ENCODE data around the gene IFT57. TPM values are rescaled to one million over a fixed set of nuclear protein-coding genes. Genes with fewer than 3 reads are reported as not detected.
A peak's percentile ranks its signal among the peaks of the same experiment; 100 is the strongest.
"Not testable (repeated sequence)": the region's sequence is repeated elsewhere in the genome, so short reads cannot be mapped to it uniquely, and the experiment has no call there.

IFT57 gene
- total RNA-seq, 1 donor from 2014 or later, result 41.7 TPM

DNA sequence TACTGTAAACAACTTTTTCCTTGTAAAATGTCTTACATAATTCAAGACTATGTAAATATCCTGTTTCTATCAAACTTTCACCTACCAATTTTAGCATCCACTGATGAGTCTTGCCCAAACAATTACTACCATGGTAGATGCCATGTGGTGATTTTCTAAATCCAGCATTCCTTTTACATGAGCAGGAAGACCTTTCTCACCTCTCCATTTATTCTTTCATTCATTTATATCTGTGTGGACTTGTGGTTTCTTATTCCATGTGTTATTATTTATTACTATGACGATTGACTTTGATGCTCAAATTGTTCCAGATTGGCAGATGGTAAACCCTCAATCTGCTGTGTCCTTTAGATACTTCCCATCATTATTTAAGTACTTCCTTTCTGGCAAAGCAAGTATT lies 62.4 kb downstream of the IFT57 start:
- DNase-seq (ENCODE audit: low read depth, low spot score), result peak; percentile 30

DNA sequence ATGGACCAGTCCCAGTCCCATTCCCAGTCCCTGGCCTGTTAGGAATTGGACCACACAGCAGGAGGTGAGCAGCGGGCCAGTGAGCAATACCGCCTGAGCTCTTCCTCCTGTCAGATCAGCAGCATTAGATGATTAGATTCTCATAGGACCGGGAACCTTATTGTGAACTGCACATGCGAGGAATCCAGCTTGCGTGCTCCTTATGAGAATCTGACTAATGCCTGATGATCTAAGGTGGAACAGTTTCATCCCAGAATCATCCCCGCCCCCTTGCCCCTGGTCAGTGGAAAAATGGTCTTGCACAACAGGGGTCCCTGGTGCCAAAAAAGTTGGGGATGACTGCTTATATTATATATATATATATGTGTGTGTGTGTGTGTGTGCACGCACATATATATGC lies 63.1 kb downstream of the IFT57 start:
- no peak for DNase-seq (ENCODE audit: low read depth, low spot score)

DNA sequence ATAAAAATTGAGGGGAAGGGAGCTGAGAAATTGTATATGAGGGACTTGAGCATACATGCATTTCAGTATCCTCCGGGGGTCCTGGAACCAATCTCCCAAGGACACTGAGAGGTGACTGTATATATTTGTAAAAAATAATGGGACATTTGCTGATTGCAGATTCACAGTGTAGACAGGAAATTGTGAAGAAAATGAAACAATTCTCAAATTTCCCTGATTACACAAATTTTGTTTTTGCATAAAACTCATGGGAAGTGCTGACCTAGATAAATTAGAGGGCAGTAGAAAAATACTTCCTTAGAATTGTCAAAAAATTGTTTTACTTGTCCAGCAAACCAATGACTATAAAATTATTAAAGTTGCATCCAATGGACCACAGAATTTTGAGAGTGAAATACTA lies 64.0 kb downstream of the IFT57 start:
- DNase-seq (ENCODE audit: low read depth, low spot score), result no peak

DNA sequence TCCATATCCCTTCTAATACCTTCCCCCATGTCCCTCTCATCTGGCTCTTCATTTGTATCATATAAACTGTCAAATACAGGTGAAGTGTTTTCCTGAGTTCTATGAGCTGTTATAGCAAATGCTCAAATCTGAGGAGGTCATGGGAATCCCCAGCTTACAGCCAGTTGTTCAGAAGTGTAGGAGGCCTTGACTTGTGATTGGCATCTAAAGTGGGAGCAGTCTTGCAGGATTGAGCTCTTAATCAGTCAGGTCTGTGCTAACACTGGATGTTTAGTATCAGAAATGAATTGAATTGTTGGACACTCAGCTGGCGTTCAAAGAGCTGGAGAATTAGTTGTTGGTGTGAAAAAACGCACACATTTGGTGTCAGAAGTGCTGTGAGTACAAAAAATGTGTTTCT lies 65.0 kb downstream of the IFT57 start:
- DNase-seq (ENCODE audit: low read depth, low spot score), result no peak

DNA sequence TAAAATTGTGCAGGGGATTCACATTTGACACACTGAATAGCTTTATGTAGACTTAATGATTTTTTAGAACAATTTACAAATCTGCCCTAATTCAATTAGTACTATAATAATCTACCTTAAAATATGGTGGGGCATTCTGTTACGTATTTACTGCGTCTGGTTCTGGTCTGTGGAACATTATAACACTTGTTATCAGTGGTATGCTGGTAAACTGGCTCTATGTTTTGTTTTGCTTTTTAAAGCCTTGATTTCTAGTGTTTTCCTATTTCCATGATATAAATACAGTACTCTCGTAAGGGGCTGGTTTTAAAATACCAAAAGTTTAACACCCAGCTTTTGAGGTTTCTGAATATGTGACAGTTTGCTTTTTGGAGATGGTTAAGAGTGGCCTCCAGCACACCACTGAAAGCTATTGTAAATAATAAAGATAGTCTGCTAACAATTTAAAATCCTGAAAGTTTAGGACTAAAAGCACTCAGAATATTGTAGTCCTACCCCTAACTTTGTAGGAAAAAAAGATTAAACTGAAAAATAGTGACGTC lies 65.8 kb downstream of the IFT57 start:
- no peak for DNase-seq (ENCODE audit: low read depth, low spot score)

DNA sequence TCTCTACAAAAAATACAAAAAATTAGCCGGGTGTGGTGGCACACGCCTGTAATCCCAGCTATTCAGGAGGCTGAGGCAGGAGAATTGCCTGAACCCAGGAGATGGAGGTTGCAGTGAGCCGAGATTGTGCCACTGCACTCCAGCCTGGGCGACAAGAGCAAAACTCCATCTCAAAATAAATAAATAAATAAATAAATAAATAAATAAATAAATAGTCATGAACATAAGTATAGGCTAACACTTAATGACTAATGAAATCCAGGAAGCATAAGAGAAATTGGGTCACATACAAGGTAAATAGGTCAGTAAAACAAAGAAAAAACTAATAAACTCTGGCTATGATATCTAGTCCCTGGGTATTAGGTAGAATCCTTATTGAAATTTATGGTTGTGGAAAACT lies 66.6 kb downstream of the IFT57 start:
- DNase-seq (ENCODE audit: low read depth, low spot score), result not testable (repeated sequence)

DNA sequence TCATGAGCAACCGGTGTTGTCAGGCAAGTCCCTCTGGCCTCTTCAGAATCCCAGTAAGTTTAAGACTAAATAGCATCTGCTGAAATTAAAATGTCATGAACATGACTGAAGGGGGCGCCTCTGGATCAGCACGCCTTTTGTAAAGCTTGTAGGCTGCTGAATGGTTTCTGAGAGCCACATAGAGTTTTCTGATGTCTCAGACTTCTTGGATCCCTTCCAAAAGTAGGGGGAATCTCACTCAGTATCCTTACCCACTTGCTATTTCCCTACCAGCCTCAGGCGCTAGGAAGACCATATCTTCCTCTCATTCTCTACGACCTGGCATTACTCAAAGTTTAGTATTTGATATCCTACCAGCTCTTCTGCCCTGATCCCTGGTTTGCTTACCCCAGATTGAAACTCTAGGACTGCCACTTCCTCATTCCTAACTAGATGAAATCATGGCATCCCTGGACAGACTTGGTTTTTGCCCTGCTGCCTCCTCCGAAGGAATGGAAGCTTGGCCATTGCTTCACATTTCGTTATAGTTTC lies 68.7 kb downstream of the IFT57 start:
- DNase-seq (ENCODE audit: low read depth, low spot score), result no peak

DNA sequence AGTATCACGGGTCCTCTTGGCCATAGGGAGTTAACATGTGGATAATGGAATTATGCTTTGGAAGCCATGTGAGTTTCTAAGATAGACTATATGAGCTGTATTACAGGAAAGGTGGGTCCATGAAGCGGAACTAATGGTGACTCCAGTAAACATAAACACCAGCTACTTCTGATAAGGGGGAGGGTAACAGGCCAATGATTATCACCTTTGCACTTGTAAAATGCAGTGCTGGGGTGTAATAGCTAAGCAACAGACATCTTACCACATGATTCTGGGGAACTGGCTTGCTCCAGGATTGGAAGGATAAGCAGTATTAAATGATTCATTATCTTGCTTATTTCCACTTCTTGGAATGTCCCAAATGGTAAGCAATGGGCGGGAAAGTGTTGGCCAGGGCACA lies 70.0 kb downstream of the IFT57 start:
- no peak for DNase-seq (ENCODE audit: low read depth, low spot score)

DNA sequence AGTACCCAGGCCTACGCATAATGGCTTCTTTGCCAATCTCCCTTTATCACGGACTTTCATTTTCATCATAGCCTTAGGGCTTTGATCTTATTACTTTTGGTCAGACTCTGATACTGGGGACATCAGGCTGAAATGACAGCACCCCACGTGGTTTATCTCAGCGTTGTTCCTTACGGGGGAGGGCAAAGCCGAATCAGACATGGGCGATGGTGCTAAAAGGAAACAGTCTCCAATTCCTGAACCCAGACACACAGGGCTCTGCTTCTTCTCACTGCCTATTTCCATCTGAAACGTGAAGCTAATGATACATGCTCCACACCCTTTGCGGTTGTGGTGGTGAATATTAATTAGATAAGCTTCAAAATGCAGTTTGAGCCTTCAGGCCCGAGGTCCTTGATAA lies 72.0 kb downstream of the IFT57 start:
- DNase-seq (ENCODE audit: low read depth, low spot score), result no peak

DNA sequence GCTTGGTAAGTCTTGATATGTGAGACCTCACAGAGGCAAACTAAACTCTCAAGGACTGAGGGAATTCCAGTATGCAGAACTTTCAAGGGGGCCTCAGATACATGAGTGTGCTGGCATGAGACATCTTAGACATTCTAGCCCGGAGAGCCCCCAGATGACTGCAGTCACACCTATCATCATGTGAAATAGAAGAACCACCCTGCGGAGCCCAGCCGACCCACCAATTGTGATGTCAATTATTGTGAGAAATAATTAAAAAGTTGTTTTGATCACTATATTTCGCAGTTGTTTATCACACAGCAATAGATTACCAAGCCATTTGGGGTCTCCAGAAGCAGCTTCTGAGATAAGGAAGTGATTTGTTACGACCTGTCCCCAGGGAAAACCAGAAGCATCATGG lies 76.1 kb downstream of the IFT57 start:
- DNase-seq (ENCODE audit: low read depth, low spot score), result no peak

DNA sequence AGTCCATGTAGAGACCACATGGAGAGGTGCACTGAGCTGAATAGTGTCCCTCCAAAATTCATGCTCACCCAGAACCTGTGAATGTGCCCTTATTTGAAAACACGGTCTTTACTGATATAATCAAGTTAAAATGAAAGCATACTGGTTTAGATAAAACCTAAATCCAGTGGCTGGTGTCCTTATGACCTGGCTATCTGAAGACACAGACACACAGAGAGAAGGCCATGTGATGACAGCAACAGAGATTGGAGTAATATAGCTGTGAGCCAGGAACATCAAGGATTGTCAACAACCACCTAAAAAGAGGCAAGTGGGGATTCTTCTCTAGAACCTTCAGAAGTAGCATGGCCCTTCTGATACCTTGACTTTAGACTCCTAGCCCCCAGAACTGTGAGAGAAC lies 76.6 kb downstream of the IFT57 start:
- DNase-seq (ENCODE audit: low read depth, low spot score), result no peak

DNA sequence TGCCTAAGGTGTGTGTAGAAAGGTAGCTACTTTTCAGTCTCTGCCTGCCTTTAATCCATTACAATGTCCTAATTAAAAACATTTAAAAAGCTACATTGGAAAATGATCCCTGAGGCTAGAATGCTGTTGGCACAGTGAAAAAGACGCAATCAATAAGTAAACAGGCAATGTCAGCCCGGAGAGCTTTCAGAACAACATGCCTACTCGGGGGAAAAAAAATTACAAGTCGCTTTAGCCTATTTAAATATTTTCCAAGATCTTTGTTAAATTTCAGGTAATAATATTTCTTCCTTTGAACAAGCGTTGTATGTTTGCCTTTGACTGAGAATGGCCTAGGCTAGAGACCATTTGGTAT lies 84.8 kb downstream of the IFT57 start:
- DNase-seq (ENCODE audit: low read depth, low spot score), result no peak

DNA sequence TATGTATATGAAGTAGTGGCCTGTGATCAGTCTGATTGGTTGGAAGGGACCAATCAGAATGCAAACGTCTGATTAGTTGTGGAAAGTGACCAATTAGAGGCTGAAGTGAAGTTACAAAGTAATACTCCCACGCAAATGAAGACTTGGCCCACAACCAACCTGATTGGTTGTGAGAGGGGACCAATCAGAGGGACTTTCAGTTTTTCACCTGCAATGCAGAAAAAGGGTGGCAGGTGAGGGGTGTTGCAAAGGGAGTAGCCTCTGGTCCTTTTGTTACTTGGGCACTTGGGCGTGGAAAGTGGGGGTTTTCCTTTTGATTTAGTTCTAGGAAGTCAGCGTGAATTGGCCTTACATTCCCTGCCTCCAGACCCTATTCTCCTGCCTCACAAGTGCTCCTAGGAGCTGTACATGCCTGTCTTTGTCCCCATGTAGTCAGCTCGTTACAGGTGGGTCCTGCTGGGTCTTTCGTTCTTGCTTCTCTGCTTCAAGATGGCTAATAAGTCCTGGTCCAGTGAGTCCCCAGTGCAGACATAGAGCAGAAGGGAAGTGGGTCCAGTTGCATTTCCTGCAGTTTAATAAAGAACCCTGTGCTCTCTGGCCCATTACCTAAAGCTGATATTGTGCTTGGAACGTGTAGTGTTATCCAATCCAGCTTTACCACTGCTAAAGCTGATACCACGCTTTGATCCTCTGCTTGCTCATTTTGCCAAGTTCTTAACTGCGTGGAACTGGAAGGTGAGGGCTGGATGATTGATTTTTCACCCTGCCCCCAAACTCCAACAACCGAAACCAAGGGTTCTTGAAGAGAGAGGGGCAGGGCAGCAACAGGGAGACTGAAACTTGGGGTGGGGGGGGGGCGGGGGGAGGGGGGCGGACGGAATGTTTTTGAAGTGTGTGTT lies 85.4 kb downstream of the IFT57 start:
- no peak for DNase-seq (ENCODE audit: low read depth, low spot score)

DNA sequence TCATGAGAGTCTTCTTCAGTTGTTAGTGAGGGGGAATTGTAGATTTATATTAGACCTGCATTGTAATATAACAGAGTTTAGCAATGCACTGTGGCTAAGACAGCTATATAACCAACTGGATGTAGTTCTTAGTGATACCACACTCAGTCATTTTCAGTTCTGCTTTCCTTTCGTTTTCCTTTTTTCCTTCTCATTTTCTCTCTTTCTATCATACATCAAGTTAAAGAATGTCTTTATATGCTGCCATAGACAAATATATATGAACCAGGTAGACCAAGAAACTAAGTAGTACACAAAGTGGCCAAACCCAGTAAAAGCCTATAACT lies 87.7 kb downstream of the IFT57 start:
- no peak for DNase-seq (ENCODE audit: low read depth, low spot score)

DNA sequence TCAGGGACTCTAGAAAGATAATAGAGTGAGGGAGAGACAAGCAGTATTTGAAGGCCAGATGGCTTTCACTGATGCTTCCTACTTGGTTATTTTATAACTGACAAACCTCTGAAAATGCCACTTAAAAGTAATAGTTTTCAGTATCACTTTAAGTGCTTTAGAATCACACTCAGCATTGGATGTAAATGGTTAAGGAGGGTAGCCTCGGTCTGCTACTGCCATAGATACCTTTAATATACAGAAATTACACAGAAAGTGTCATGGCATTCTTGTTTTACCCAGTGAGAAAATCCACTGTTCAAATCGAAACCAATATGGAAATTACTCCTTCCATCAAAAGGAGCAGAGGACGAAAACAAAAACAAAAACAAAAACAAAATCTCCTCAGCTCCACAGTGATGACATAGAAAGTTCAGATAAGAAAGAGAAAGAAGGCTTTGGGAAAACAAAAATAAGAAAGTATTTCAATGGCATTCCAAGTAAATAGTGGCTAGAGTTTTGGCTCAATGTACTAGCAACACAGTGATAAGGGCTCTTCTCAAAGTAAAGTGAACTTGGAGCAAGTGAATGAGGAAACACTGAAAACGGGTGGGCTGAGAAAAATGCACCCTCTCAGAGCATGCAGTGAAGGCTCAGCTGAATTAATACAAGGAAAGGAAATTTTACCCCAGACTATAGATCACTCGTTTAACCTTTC lies 88.2 kb downstream of the IFT57 start:
- DNase-seq (ENCODE audit: low read depth, low spot score), result no peak

DNA sequence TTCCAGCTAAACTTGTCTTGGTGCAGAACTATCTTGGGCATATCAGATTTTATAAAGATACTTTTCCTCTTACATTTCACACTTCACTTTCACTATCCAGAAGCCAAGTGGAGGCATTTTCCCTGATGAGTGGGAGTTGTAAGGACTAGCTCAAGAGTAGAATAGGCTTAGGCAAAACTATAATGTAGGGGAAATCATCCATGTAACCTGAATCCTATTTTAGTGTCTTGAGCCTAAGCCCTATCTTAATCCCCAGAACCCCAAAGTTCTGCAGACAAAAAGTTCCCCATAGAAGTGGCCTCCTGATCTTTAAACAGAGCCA lies 89.2 kb downstream of the IFT57 start:
- DNase-seq (ENCODE audit: low read depth, low spot score), result no peak

DNA sequence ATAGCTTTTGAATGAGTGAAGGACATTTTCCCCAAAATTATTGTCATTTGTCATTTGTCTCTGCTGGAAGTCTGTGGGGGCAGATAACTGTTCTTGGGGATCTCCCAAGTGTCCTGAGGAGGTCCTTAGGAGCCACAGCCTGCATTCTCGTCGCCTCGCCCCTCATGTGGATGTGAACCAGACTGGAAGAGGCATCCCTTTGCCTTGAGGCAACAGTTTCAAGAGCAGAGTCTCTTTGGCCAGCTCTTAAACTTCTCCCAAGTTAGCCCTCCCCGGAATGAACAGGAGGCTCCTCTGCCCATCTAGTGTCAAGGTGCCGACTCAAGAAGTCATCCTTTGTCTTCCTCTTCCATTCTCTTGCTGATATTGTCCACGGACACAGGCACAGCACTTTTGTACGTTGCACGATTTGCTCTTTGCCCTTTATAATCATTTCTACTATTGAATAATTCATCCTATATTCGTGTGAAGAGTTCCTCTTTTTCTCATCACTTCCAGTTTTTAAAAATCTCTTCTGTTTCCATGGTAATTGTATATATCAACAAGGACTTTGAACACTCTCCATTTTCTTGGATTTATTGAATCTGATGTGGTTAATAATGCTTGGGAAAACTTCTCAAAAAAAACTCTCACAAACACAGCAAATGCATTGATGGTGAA lies 90.6 kb downstream of the IFT57 start:
- no peak for DNase-seq (ENCODE audit: low read depth, low spot score)

DNA sequence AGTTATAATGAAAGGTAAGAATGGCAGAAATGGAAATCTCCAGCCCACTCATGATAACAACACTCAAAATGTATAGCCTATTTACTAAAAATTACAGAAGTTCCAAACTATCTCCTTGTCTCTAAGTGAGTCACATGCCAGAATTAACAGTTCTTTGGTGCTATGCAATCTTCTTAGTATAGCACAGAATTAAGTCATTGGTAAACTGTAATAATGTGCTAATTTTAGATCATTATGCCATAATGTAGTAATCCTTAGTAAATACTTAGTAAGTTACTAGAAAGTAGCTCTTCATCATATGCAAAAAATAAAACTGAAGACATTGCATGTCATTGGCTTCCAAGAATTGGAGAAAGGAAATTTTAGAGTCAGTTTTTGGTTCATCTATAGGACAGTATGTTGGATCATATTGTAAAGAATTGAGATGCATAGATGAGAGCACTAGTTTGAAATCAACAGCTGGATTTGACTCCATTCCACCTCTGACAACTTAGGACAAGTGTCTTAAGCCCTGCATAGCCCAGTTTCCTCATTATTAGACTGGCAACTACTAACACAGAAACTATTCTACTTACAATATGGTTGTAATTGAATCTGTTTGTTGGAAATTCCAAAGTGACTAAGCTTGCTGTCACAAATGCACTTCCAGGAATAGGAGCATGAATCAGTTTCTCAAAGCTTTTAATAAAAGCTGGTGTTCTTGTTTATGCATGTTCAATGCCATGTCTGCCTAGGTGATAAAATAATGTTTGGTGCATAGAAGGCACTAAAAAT lies 91.3 kb downstream of the IFT57 start:
- DNase-seq (ENCODE audit: low read depth, low spot score), result peak; percentile 43

DNA sequence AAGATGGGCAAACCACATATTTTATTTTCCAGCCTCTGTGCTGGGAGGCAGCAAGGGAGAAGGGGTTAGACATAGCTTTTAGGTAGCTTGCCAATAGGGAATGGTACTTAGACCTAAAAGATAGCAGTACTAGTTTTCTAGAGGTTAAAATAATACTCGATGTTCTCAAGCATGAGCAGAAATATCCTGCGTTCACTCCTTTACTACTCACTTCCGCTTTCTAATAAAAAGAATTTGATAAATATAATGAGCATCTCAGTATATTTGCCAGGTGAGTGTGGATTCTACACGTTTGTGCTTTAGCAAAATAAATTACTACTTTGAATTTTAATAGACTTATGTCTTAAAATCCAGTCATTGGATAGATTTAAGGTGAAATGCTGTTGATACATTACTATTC lies 92.0 kb downstream of the IFT57 start:
- no peak for DNase-seq (ENCODE audit: low read depth, low spot score)

DNA sequence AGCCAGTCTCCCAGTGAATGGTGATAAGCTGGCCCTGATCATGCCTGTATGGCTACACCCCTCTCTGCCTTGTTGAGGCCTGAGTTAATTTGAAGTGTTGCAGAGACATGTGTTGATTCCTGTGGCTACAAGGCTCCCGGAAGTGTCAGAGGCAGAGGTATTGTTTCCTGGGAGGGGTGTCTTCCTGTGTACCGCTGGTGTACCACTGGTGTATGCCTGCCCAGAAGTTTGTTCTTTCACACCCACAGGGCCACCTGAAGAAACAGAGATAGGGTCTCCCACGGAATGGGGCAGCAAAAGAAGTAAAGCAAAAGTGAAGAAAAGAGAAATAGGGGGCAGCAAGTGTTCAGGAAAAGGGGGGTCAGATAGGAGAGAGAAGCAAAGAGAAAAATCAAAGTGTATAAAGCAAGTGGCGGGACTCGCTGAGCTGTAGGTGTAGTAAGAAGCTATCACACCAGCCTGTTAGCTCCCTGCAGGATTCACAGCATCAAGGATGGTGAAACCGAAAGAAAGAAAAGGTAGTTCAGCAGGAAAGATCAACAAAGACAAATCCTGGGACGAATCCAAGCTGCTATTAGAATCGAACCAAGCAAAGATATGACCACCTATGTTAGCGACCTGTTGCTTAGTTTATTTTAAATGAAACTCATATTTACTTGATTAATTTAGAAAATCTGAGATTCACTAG lies 94.8 kb downstream of the IFT57 start:
- no peak for DNase-seq (ENCODE audit: low read depth, low spot score)

DNA sequence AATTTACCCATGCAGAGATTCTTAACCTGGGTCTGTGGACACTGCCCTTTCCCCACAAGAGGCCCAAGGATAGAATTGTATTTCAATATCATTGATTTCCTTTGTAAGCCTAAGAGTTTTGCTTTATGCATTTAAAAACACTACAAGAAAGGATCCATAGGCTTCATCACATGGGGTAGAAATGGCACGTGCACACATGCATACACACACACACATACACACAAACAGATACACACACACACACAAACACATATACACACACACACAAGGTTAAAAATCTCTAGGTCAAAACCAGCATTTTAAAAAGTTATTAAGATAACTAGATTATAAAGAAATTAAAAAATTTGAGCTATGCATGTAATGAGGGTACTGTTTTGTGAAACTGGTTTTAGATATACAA lies 95.9 kb downstream of the IFT57 start:
- no peak for DNase-seq (ENCODE audit: low read depth, low spot score)
